Midbrain (tissue), 1 donor: Measurements from ENCODE around the gene RHBDD3.

Experiments
- DNase-seq: peaks from one replicate; lab custom pipeline; 2025; lab: John Stamatoyannopoulos, UW

Gene RHBDD3

DNA sequence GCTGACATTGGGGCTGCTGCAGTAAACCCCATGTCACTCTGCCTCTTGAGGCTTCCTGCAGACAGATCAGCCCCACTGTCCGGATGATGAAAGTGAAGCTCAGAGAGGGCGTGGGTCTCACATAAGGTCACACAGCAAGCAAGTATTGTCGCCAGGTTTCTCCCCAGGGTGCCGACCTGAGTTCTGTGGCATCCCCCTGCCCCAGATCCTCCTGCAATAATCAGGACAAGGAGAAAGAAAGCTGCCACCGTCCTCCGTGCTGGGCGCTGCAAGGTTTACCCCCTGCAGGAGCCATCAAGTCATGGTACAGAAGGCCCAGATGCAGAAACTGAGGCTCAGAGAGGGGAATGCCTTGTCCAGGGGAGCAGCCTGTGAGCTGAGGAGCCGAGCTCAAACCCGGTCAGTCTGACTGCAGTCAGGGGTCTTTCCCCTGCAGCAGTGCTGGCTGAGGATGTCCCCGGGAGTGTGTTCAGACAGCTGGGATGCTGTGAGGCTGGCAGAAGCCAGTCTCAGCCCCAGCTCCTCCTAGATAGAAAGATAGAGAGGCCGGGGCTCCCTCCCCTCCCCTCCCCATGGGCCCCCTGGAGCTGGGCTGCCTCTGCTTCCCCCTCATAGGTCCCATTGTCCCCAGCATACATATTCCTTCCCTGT is 48.9 kb downstream of the RHBDD3 start:
- no peak for DNase-seq

DNA sequence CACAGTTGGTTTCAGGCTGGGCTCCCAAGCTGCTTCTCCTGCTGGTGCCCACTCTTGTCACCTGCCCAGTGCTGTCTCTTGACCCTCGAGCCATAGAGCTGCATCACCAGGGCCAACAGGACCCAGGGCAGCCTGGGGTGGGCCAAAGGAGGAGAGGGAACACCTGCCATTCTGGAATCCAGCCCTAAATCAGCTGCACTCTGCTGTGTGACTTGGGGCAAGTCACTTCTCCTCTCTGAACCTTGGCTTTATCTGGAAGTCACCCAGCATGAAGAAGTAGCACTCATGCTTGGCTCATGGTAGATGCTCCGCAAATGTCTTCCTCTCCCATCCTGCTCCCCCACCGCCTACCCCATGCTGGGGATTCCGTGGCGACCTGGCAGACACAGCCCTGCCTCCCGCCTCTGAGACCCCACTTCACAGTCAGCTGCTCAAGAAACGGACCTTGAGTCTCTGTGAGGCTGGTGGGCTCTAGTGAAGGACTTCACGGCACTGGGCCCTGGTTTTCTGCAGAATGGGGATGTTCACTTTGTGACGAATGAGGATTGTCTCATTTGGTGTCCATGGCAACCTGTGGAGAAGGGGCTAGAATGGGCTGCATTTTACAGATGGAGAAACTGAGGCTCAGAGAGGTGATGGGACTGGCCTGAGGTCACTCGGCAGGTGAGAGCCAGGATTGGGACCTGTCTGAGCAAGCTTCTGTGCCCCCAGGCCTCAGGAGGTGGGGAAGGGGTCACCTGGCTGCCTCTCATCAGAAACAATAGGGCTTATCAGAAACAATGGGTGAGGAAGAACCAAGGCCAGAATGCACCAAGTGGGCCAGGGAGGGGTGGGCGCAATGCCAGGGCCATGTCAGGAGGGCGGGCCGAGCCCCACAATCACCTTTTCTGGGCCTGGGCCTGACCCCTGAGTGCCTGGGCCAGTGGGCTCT is 49.7 kb downstream of the RHBDD3 start:
- no peak for DNase-seq

DNA sequence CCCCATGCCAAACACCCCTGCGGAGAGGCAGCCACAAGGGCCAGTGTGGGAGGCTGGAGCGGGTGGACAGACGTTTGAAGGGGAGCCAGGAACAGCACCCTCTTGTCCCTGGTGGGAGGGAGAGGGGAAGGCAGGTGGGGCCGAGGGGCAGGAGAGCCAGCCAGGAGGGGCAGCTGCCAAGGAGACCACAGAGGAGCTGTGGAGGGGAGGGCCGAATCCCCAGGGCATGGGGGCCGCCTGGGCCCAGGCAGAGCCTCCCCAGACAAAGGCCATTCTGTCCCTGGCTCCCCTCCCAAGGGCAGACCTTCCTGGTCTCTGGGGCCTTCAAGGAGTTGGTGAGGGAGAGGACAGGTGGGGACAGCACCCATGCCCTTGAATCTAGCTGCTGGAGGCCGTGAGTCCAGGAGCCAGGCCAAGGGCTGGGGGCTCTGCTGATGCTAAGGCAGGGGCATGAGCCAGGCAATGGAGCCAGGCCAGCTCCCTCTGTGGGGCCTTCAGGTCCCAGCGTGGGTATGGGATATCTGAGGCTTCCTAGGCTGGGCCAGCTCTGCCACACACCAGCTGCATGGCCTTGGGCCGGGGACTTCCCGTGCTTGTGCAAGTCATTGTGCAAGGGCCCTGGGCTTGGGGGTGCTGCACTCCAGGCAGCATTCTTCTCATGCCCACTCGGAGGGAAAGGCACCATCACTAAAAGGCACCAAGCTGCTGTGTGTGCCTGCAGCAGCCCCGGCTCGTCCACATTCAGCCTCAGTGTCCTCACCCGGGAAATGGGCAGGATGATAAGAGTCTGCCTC is 50.7 kb downstream of the RHBDD3 start:
- peak; percentile 2 for DNase-seq

DNA sequence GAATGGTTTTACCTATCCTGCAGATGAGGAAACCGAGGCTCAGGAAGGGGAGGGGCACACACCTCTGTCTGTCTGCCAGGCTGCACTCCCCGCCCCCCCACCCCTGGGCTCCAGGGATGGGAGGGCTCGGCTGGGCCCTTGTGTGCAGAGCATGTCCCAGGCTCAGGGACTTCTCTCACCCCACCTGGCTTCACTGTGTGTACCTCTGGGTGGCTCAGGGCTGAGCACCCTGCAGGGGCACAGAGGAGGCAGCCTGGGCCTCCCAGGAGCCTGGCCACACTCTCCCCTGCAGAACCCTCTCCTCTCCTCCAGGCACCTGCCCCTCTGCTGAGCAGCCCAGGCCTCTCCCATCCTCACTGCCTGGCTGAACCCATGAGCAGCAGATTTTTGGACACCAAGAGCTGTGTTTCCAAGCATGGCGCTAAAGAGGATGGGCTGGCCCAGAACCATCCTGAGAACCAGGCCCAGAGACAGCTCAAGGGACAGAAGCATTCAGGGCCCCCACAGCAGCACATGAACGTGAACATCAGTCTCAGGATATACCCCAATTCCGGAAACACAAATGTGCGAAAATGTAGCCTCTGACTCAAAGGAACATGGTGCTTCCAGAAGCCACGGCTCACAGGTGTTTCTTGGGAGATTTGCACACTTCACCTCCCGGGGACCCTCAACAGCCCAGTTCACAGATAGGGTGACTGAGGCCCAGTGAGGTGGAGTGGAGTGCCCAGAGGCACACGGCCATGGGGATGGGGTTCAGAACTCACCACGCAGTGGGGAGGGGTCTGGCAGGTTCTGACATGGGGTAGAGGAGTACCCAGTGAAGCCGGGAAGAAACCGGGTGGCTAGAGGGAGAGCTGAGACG is 51.5 kb downstream of the RHBDD3 start:
- DNase-seq: no peak

DNA sequence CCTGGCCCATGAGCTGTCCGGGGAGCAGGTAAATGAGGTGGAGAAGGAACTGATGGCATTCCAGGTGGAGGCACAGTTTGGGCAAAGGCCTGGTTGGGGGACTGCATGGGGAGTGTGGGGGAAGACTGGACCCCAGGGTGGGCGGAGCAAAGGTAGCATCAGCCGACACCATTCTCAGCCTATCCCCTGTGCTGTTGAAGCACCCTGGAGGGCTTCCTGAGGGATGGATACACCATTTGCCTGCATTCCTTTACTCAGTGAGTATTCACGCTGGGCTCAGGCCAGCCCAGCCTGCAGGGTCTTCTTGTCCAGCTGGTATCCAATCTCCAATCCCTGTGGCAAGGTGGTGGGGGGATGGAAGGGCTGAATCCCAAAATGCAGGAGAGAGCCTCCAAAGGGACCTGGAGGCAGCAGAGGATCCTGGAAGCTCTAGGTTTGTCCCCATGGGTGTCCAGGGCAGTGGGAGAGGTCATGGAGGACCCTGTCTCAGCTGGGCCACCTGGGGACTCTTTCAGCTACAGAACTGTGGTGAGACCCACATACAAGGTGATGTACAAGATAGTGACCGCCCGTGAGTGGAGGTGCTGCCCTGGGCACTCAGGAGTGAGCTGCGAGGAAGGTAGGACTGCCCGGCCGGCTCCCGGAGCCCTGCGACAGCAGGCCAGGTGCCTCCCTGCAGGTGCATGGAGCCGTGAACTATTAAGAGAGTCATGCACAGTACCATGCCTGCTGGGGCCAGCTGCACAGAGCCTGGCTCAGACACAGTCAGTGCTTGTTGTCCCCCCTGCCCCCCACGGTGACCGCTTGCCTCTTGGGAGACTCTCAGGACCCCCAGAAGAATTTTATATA is 52.5 kb downstream of the RHBDD3 start:
- no peak for DNase-seq

DNA sequence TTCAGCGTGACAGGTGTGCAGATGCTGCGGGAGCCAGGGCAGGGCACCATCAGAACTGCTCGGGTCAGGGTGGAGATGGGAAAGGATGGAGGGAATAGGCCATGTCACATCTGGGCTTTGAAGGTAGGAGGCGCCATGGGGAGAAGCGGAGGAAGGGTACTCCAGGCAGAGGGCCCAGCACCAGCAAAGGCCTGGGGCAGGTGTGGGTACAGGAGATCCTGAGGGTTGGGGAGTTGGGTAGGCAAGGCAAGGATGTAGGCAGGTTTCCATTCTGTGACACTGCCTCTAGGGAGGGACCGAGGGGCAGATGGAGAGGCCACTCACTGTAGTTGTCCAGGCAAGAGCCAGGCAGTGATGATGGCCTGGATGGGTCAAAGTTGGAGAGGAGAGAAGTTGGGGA is 53.5 kb downstream of the RHBDD3 start:
- no peak for DNase-seq

DNA sequence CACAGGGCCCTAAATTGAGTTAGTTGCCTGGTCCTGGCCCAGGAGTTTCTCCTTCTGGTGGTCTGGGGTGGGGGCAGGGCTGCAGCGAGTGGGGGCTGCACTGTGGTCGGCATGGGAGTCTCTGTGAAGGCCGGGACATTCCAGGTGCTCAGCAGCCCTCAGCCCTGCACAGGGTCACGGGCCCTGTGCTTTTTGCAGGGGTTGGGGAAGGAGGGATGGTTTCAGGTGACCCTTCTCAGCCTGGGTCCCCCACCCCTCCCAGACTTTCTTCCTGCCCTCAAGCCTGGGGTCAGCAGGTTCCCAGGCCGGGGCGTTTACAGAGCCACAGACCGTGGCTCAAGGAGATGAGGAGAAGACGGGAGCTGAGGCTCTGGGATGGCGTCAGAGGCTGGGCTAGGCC is 54.3 kb downstream of the RHBDD3 start:
- no peak for DNase-seq

DNA sequence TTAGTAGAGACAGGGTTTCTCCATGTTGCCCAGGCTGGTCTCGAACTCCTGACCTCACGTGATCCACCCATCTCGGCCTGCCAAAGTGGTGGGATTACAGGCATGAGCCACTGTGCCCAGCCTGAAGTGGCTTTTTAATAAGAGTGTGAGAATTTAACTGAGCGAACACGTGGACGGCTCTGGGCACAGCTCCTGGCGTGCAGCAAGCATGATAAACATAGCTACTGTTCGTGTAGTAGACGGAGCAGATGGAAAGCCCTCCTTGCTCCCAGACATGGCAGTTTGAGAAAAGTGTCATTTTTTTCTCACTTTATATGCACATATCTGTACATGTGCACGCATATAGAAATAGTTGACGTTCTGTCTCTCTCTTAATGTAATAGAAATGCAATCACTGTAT is 55.0 kb downstream of the RHBDD3 start:
- DNase-seq: no peak

DNA sequence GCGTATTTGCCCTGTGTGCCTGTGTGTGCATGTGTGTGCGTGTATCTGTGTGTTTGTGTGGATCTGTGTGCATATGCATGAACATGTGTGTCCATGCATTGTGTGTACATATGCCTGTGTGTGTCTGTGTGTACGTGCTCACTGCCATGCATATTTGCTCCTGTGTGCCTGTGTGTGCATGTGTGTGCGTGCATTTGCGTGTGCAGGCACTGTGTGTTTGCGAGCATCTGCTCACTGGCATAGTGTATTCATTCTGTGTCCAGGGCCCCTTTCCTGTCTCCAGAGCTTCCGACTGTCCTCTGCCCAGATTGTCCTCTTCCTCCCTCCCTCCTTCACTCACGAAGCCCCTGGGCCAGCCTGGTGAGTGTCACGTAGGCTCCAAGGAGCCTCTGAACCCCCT is 56.3 kb downstream of the RHBDD3 start:
- DNase-seq: no peak

DNA sequence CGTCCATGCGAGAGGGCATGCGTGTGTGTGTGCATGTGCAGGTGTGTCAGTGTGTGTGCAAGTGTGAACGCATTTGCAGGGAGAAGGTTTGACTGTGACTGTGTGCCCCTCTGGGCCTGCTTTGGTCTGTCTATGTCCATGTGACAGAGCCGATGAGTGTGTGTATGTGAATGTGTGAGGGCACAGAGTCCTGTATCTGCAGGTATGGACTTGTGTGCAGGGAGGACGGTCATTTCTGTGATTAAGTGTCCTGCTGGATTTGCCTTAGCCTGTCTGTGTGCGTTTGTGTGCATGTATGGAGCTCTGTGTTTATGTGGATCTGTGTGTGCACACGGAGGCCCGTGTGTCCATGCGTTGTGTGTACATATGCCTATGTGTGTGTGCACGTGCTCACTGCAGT is 56.7 kb downstream of the RHBDD3 start:
- DNase-seq: no peak
